ACC112 (cell line): ENCODE measurements around the gene CFAP90.

Experiments
- H2AFZ ChIP-seq: fragments of 200-600 bp; sonication (generic); one replicate; pipeline ENCODE4 v1.6.0; 2017; ENCODE audit warnings: antibody characterized with exemption, low read length; ENCODE audit not compliant: unreplicated experiment
- H3K27ac ChIP-seq: fragments of 200-600 bp; sonication (generic); 2 replicates; pipeline ENCODE4 v1.5.1; 2014; ENCODE audit warnings: low read depth, mild to moderate bottlenecking, antibody characterized with exemption, low read length, moderate library complexity
- H3K27me3 ChIP-seq: fragments of 200-600 bp; sonication (generic); 2 replicates; pipeline ENCODE4 v1.6.1; 2014; ENCODE audit warnings: mild to moderate bottlenecking, antibody characterized with exemption, low read length, moderate library complexity, mixed read lengths; ENCODE audit not compliant: insufficient read depth
- H3K36me3 ChIP-seq: fragments of 200-600 bp; sonication (generic); 2 replicates; pipeline ENCODE4 v1.6.1; 2016; ENCODE audit warnings: mild to moderate bottlenecking, antibody characterized with exemption, low read length, moderate library complexity, mixed read lengths; ENCODE audit not compliant: insufficient read depth
- H3K4me1 ChIP-seq: fragments of 200-600 bp; sonication (generic); one replicate; pipeline ENCODE4 v1.6.1; 2016; ENCODE audit warnings: low read length, mixed read lengths; ENCODE audit not compliant: insufficient read depth, unreplicated experiment, control insufficient read depth
- H3K4me3 ChIP-seq: fragments of 200-600 bp; sonication (generic); 2 replicates; pipeline ENCODE4 v1.5.1; 2014; ENCODE audit warnings: mild to moderate bottlenecking, low read depth, low read length
- H3K79me2 ChIP-seq: fragments of 200-600 bp; sonication (generic); one replicate; pipeline ENCODE4 v1.6.0; 2016; ENCODE audit warnings: low read length; ENCODE audit not compliant: control insufficient read depth, unreplicated experiment, insufficient read depth

Gene CFAP90

GRCh38 chr5:7850395-7851239 is at the start of gene CFAP90:
Gene CFAP90, minus strand, starts transcription at chr5:7851133. Its CDS starts 112 bp downstream, at chr5:7851021.
- no peak within 1 kb of the TSS for H3K27ac ChIP-seq

GRCh38 chr5:7897014-7897600 is 46.2 kb upstream of the CFAP90 start:
- Histone ChIP-seq H3K27me3 (no peaks in the 10 kb centered on the region), H3K36me3 (peaks cover 24% of the 10 kb centered on the region), H3K79me2 (no peaks in the 10 kb centered on the region), H3K27ac (no peak overlapping the region), H3K4me1 (no peaks in the 10 kb centered on the region), H2AFZ (no peak overlapping the region), H3K4me3 (no peak overlapping the region)

More at GRCh38 chr5:7850395-7851239, at the start of gene CFAP90:
- Histone ChIP-seq H3K4me1 (peaks cover 4% of the 10 kb centered on the region), H3K79me2 (no peaks in the 10 kb centered on the region), H3K27me3 (peaks cover 65% of the 10 kb centered on the region), H3K36me3 (no peaks in the 10 kb centered on the region), H2AFZ (no peak within 1 kb of the TSS), H3K4me3 (peak within 1 kb of the TSS; percentile 54)

DNA sequence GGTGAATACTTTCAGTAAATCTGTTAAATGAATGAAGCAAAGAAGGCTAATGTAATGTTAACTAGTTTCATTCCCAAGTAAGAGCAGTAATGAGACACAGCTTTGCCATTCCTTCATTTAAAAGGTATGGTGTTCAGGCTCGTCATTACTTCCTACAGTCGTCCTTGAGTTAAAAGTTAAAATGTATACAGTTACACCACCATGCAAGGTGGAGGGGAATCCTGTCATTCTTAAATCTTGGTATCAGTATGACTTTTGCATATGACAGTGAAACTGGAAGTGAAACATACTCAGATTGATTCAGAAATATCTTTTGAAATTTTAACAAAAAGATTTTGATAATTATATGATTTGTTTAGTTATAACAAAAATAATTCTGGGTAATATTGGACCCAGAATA is 43.9 kb upstream of the CFAP90 start:
- Histone ChIP-seq H3K4me1 (no peaks in the 10 kb centered on the region), H3K4me3 (no peak overlapping the region), H3K79me2 (no peaks in the 10 kb centered on the region), H3K36me3 (peaks cover 37% of the 10 kb centered on the region), H3K27me3 (no peaks in the 10 kb centered on the region), H3K27ac (no peak overlapping the region), H2AFZ (no peak overlapping the region)

- Histone ChIP-seq H3K79me2 (no peaks in the 10 kb centered on the region), H3K27ac (no peak overlapping the region), H3K4me1 (no peaks in the 10 kb centered on the region), H3K4me3 (no peak overlapping the region), H2AFZ (no peak overlapping the region), H3K27me3 (no peaks in the 10 kb centered on the region), H3K36me3 (peaks cover 37% of the 10 kb centered on the region)
Measured at GRCh38 chr5:7894439-7894838, 43.5 kb upstream of the CFAP90 start.

GRCh38 chr5:7888901-7889300 is 38.0 kb upstream of the CFAP90 start:
- Histone ChIP-seq H3K36me3 (peaks cover 35% of the 10 kb centered on the region), H3K79me2 (peaks cover 5% of the 10 kb centered on the region), H3K27ac (no peak overlapping the region)

DNA sequence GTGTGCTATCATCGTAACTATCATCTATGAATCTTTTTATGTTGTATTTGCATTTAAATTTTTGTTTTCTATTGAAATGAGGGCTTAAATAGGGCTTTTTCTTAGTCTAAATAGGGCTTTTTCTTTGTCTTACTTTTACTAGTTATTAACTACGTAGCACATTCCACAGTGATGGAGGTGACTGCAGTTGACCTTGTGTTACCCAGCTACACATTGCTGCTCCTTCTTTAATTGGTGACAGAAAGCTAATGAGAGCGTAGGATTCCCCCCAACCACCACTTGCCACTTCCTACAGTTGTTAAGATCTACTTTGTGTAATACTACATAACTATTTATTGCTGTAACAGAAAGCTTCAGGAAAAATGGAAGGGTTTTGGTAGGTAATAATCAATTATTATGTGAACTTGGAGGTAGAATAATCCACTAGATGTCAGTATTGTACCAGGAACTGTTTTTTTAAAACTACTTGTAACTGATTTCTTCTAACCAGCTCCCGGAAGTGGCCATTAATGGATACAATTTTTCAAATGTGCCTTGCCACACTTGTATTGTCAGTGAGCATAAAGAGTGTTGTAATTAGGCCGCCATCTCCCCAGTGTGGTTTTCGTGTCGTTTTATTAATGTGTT is 36.0 kb upstream of the CFAP90 start:
- peaks cover 5% of the 10 kb centered on the region for H3K79me2 ChIP-seq
- H3K4me1 ChIP-seq: peaks cover 8% of the 10 kb centered on the region
- no peak overlapping the region for H3K27ac ChIP-seq
- no peak overlapping the region for H2AFZ ChIP-seq
- H3K27me3 ChIP-seq: no peaks in the 10 kb centered on the region
- peaks cover 25% of the 10 kb centered on the region for H3K36me3 ChIP-seq
- H3K4me3 ChIP-seq: no peak overlapping the region

More at GRCh38 chr5:7888901-7889300, 38.0 kb upstream of the CFAP90 start:
- H3K4me1 ChIP-seq: peaks cover 8% of the 10 kb centered on the region
- no peak overlapping the region for H2AFZ ChIP-seq
- H3K4me3 ChIP-seq: no peak overlapping the region
- H3K27me3 ChIP-seq: no peaks in the 10 kb centered on the region

- no peak overlapping the region for H2AFZ ChIP-seq
- peaks cover 17% of the 10 kb centered on the region for H3K79me2 ChIP-seq
- no peaks in the 10 kb centered on the region for H3K27me3 ChIP-seq
- peaks cover 18% of the 10 kb centered on the region; the same call in 1 of the 2 replicates for H3K36me3 ChIP-seq
- peaks cover 8% of the 10 kb centered on the region for H3K4me1 ChIP-seq
- H3K27ac ChIP-seq: no peak overlapping the region
- no peak overlapping the region for H3K4me3 ChIP-seq
Measured at GRCh38 chr5:7884491-7885267, 33.7 kb upstream of the CFAP90 start.

- peaks cover 22% of the 10 kb centered on the region; the same call in 1 of the 2 replicates for H3K36me3 ChIP-seq
- no peak overlapping the region for H3K4me3 ChIP-seq
- no peak overlapping the region for H2AFZ ChIP-seq
- H3K27ac ChIP-seq: no peak overlapping the region
- H3K79me2 ChIP-seq: peaks cover 14% of the 10 kb centered on the region
- H3K27me3 ChIP-seq: no peaks in the 10 kb centered on the region
- H3K4me1 ChIP-seq: peaks cover 15% of the 10 kb centered on the region
Measured at GRCh38 chr5:7882926-7883325, 32.0 kb upstream of the CFAP90 start.

DNA sequence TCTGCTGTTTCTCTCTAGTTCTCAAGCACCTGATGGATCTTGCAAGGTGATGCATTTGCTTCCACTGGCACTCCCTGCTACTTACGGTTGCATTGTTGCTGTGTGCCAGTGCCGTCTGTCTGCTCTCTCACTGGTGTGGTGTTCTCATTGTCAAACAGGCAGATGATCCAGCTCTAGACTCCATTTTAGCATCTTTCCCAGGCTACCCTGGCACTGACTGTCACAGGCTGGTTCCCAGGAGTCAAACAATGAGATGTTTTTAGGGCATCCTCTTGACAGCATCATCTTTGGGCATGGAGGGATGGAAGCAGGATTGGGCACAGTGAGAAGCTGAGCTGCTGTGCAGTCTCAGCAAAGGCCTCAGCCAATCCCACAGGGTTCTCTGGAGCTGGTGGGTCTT is 30.9 kb upstream of the CFAP90 start:
- Histone ChIP-seq H2AFZ (no peak overlapping the region), H3K27me3 (no peaks in the 10 kb centered on the region), H3K27ac (no peak overlapping the region), H3K4me1 (peaks cover 24% of the 10 kb centered on the region), H3K4me3 (no peak overlapping the region), H3K79me2 (peaks cover 14% of the 10 kb centered on the region), H3K36me3 (peaks cover 22% of the 10 kb centered on the region; the same call in 1 of the 2 replicates)

DNA sequence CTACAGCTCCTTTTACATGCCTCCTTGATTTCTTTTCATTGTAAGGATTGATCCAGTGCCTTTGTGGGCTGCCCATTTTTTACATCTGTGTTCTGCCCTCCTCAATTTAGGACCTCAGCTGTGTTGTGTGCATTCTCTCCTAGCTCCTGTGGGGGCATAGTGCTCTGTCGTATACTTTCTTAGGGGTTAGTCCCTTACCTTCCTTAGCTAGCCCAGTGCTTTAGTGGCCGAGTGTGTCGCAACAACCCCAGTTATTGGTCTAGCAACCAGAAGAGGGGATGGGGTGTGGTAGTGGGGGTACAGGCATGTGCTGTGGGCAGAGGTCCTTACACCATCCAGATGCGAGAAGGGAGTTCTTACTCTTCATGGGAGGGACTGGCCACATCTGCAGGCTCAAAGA is 30.2 kb upstream of the CFAP90 start:
- Histone ChIP-seq H3K27ac (no peak overlapping the region), H3K36me3 (peaks cover 23% of the 10 kb centered on the region), H3K4me1 (peaks cover 31% of the 10 kb centered on the region), H3K27me3 (no peaks in the 10 kb centered on the region), H3K79me2 (peaks cover 17% of the 10 kb centered on the region), H3K4me3 (no peak overlapping the region), H2AFZ (no peak overlapping the region)
